ENCODE data around the gene PARP14.
"Not testable (repeated sequence)": the region's sequence is repeated elsewhere in the genome, so short reads cannot be mapped to it uniquely, and the experiment has no call there.

The PARP14 gene

DNA sequence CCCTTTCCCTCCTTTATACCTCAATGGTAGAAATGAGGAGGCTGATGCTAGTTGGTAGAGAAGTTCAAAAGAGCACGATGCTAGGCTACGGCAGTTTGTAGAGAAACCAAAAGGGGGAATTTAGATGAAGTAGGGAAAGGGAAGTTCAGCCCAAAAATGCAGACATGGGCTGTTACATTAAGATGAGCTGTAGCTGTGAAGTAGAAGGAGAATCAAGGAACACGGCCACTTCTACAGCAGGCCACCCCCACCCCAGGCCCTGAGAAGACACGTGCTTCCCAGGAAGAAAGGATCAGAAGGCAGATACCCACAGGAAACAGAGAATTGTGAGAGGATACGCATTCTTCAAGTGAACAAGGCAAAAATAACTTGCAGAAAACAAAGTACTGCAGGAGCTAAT lies 2.1 kb upstream of the PARP14 start:
- no peak for DNase-seq

DNA sequence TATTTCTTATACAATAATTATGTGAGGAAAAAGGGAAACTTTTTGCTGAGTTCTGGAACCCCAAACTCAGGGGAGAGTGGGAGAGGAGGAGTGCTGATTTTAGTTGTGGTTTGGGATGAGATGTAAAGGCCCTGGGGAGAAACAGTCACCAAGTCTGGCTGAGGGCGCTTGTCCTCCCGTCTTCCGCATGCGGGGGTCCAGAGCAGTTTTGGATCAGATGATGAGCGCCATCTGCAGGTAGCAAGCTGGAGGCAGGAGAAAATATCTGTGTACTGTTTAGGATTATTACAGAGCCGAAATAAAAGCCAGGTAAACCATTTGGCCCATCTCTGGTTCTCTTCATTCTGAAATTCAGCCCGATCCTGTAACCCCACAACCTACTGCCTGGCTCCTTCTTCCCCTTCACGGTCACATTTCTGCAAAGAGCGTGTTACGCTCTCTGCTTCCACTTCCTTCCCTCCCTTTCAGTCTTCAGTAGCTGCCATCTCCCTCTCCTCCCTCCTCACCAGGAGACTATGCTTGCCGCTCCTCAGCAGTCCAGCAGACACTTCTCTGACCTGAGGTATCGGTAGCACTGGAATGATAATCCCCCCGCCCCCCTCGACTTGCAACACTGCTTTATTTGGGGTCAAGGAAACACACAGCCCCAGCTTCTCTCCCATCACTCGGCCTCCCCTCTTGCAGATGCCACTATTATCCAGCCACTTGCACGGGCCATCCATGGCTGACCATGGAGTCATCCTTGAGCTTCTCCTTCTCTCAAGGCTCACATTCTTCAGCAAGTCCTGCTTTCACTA lies 1.4 kb upstream of the PARP14 start:
- DNase-seq, result peak; percentile 44

DNA sequence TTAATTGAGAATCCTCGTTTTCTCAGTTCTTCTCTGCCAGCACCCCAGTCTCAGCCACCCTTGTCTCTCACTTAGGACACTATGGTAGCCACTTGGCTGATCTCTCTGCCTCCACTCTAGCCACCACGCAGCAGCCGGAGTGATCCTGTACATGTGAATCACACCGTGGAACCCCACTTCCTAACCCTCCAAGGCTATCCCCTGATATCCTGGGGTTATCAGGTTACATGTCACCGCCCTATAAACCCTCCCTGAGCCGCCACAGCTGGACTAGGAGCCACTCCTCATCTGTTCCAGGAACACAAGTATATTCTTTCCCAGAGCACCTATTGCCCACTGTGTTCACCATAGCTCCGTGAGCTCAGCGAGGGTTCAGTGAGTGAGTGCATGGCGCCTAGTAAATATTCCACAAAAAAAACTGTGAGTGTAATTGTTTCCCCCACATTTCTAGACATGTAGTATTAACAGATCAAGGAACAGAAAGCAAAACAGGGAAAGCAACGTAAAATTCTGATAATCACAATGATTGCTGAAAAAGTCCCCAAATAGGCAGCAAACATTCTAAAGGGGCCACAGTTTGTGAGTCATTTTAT lies 661 bp upstream of the PARP14 start:
- no peak for DNase-seq

DNA sequence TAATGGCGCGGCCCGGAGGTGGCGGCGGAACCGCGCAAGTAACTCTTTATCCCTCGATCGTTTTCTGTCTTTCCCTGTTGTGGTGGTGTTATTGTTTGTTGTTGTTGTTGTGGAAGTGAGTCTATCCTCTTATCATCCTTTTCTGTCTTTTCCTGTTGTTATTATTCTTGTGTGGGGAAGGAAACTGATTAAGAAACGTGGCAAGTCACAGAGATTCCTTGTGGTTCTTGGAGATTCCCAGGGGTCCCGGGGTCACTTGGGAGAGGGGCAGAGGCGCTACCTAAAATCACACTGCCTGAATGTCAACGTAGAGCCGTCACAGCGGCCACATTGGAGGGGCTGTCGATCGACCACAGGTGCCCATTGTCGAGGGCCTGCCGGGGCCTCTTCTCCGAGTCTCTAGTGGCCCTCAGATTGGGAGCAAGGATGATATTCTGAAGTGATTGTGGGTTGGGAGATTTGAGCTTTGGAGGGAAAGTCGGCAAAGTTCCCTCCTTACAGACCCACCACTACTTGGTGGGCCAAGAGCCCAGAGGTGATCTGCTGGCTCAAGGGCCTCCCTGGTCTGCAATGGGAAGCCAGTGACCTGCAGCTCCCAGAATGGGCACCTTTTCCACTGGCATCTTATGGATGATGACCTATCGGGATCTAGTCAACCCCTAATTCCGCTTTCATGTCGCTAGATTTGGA lies 790 bp downstream of the PARP14 start:
- DNase-seq, result no peak

DNA sequence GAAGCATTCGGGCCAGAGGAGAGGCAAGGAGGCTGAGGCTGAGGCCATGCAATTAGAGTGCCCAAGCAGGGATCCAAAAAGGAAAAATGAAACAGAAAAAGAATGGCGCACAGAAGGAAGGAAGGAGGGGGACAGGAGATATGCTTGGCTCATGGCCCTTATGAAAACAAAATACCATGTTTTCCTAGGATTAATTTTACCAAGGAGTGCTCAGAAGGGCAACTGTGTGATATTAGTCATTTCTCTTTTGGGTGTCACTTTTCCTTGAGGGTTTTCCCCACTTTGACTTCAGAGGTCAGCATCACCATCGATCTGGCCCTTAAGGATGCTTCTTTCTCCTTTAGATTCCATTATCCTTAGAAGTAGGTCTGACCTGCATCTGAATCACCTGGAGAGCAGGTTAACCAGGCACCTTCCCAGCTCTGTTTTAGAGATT lies 1.4 kb downstream of the PARP14 start:
- DNase-seq, result no peak

DNA sequence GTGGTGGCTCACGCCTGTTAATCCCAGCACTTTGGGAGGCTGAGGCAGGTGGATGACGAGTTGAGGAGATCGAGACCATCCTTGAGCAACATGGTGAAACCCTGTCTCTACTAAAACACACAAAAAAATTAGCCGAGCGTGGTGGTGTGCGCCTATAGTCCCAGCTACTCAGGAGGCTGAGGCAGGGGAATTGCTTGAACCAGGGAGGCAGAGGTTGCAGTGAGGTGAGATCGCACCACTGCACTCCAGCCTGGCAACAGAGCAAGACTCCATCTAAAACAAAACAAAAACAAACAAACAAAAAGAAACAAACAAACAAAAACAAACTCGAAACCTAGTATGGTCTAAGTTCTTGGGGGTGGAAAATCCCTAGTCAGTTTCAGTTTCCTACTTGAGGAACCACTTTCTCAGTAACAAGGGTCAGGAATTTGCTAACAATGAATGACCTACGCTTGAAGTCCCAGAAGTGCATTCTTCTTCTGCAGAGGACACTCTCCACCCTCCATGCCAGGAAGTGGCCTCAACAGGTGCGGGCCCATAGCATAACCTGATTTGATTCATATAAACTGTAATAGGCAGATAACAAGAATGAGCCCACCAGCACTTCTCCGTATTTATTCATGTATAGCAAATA lies 2.3 kb downstream of the PARP14 start:
- not testable (repeated sequence) for DNase-seq

DNA sequence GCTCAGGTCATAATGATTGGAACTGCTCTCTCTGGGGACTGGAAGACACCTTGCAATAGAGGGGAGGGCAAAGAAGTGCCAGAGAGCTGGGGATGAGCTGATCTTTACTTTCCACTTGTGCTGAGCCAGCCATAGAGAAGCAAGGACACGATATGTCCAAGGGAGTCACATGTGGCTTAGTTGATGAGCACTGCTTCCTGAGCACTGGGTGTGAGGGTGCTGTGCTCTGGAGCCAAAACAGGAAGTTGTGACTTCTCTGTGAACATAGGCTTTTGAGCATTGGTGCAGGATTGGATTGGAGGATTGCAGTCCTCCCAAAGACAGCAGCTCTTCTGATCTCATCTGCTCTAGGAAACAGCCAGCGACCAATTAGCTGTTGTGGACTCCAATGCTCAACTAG lies 6.7 kb downstream of the PARP14 start:
- no peak for DNase-seq

DNA sequence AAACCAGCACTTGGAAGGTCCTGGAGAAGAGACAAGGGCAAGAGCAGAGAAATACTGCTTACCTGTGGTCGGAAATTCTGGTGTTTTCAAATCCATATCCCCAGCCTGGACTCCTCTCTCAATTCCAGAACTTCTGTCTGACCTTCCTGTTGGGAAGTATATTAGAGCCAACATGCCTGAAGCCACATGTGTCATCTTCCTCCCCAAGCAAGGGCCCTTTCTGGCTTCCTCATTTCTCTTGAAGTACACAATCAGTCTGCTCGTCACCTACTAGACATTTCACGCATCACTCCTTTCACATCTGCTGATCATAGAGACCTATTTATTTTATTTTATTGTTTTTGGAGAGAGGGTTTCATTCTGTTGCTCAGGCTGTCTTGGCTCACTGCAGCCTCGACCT lies 8.4 kb downstream of the PARP14 start:
- no peak for DNase-seq

DNA sequence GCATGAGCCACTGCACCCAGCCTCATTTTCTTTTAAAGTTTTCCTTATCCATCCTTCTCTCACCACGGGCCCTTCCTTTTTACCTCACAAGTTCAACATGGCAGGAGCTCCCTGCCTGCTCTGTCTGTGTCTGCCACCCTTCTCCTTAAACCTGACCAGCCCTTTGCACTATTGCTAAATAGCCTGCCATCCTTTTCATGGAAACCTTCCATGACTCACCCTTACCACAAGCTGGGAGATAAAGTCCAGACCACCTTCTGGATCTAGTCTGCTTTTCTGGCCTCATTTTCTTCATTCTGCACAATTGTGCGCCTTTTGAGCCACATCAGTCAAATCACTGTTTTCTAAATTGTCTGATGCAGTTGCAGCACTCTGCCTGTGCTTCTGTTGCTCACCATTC lies 8.9 kb downstream of the PARP14 start:
- no peak for DNase-seq

DNA sequence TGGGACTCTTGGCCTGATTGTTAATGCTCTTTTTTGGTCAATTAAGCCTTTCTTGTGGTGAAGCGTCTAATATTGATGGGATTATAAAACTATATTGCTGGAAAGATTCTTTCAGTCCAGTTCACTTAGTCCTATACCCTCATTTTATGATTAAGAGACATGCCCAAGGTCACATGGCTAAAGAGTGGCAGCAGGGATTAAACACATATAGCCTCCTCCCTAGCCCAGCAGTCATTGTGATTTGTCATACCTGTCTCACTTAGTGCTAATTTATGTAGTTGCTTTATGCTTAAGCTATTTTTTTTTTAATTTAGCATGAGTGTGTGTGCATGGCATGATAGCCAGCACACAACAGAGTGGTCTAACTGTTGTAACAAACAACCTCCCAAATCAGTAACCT lies 9.5 kb downstream of the PARP14 start:
- no peak for DNase-seq

DNA sequence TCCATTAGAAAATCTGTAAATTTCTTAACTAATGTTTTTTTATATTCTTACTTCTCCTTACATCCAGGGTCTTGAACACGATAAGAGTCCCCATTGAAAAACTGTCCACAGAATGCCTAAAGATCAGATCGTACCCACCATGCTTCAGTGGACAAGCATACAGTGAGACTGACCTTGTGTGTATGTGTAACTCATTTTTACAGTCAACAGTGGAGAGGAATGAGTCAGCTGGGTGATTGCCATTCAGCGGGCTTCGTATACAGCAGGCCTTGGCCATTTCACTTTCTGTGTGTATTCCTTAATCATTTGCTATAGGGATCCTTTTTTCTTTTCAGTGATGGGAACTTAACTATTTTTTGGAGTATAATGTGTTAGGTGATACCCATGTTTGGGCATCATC lies 10.6 kb downstream of the PARP14 start:
- no peak for DNase-seq

DNA sequence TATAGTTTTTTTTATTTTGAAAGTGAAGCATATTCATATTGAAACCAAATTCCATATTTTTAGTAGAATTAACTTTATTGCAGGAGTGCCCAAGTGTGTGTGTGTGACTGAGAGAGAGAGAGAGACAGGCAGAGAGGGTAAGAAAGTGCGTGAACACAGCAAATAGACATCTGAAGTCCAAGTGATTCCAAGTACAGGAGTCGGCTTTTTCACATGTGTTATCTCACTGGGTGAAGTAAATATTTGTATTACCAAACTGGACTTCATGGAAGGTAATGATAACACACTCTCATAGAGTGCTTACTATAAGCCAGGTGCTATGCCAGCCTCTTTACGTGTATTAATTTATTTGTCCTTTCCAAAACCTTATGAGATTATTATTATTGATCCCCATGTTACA lies 12.0 kb downstream of the PARP14 start:
- DNase-seq, result no peak

DNA sequence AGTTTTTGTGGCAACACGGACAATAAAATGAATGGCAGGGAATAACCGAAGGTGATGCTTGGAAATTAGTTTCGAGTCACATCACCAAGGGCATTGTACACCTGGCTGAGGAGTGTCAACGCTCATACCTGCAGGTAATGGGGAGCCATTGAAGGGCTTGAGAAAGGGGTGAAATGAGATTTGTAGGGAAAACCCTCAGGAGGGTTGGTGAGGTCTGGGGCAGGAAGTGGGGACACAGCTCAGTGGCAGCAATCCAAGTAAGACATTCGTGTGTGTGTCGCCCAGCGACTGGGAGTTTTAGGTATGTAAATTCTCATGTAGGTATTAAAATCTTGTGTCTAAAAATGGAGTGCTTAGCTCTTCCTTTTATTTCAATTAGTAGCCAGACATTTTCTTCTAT lies 14.3 kb downstream of the PARP14 start:
- no peak for DNase-seq

DNA sequence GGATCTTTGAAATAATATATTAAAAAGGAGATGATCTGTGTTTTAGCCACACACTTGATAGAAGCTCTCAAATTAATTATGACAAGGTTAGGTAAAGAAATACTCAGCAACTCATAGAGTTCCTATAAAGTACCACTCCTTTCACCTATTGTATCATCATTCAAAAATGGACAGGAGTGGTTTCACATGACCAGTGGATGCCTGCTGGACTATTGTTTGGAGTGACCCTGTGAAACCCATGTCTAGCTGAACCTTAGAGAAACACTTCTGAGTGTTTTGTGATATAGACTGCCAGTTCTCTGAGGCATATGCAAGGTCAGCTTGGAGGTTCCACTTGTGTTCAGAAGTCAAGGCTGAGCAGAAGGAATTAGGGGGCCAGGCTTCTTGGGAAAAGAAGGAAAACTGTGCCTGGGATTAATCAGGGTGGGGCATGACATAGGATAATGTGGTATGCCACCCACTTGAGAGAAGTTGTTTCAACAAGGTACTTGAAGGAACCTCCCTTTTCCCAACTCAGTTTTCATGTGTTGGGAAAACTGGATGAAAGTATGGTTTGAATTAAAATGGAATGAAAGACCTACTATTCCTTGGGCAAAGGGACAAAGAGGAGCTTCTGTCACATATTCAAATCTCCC lies 15.4 kb downstream of the PARP14 start:
- no peak for DNase-seq

DNA sequence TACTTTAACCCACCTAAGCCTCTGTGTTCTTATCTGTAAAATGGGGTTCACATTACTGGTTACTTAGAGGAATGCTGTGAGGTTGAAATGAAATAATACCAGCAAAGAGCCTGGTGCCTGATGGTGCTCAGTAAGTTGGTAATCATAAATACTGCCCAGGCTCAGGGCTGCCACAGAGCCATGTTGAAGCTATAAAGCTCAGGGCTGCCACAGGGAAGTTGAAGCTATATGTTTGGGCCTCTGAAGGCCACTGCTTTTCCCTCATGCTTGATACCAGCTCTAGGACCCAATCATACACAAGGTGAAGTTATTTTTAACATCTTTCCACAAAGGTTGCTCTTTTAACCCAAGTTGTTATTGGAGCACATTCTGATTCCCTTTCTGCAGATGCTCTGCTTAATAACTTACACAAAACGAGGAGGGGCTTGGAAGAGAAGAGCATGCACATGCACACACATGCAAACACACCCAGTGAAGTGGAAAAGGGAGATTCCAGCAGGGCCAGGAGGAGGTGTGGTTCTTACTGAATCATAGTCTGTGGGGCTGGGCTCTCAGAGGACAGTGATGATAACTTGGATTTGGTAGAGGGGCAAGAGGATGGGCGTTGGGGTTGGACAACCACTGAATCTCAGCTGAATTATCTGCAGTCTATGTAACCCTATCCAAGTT lies 17.4 kb downstream of the PARP14 start:
- no peak for DNase-seq

DNA sequence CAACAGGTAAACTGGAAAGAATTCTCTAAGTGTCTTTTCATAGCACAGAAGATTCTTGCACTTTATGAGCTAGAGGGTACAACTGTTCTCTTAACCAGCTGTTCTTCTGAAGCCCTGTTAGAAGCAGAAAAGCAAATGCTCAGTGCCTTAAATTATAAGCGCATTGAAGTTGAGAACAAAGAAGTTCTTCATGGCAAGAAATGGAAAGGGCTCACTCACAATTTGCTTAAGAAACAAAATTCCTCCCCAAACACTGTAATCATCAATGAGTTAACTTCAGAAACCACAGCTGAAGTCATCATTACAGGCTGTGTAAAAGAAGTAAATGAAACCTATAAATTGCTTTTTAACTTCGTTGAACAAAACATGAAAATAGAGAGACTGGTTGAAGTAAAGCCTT lies 19.6 kb downstream of the PARP14 start:
- no peak for DNase-seq

DNA sequence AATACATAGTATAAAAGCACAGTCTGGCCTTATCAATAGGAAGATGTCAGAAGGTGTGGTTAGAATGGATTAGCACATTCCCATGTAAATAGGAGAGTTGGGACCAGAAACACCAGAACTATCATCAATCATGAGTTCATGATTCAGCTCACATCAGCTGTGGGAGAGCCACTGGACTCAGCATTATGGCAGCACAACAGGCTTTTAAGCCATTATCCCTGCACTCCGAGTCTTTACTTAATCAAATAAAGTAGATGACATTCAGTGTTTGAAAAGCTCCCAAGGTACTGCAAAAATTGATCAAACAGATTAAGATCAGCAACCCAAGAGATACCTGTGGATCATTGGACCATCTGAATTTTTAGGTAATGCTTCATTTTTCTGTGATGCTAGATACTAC lies 24.7 kb downstream of the PARP14 start:
- no peak for DNase-seq

DNA sequence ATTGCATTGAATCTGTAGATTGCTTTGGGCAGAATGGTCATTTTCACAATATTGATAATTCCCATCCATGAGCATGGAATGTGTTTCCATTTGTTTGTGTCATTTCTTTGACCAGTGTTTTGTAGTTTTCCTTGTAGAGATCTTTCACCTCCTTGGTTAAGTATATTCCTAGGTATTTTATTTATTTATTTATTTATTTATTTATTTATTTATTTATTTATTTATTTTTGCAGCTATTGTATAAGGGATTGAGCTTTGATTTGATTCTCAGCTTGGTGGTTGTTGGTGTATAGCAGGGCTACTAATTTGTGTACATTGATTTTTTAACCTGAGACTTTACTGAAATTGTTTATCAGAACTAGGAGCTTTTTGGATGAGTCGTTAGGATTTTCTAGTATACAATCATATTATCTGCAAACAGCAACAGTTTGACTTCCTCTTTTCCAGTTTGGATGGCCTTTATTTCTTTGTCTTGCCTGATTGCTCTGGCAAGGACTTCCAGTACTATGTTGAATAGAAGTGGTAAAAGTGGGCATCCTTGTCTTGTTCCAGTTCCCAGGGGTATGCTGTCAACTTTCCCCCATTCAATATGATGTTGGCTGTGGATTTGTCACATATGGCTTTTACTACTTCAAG lies 30.1 kb downstream of the PARP14 start:
- DNase-seq, result not testable (repeated sequence)

DNA sequence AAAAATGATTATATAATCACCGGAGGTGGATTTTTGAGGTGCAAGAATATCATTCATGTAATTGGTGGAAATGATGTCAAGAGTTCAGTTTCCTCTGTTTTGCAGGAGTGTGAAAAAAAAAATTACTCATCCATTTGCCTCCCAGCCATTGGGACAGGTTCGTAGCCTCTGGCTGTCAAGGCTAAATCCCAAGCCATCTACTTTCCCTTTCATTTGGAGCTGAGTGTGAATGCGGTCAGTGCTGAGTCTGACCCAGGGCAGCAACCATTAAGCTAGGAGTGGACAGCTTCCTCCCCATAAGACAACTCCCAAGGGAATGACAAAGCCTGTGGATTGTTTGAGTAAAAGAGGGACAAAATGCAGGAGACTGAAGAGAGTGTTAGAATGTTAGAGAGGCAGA lies 33.6 kb downstream of the PARP14 start:
- DNase-seq, result no peak

DNA sequence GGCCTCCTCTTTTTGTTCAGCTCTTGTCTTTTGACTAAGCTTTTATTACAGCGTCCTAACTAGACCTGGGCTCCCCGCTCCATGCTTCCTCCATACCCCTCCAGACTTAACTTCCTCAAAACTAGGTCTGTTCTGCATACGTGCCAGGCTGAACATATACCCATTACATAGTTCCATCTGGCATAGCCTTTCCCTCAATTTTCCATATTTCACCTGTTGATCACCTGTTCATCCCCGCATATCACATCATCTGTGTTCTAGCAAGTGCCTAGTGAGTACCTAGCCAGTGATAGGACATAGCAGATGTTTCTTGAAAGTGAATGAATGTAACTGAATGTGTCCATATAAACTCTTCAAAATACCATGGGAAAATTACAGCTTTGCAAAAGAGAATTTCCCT lies 36.0 kb downstream of the PARP14 start:
- DNase-seq, result no peak

DNA sequence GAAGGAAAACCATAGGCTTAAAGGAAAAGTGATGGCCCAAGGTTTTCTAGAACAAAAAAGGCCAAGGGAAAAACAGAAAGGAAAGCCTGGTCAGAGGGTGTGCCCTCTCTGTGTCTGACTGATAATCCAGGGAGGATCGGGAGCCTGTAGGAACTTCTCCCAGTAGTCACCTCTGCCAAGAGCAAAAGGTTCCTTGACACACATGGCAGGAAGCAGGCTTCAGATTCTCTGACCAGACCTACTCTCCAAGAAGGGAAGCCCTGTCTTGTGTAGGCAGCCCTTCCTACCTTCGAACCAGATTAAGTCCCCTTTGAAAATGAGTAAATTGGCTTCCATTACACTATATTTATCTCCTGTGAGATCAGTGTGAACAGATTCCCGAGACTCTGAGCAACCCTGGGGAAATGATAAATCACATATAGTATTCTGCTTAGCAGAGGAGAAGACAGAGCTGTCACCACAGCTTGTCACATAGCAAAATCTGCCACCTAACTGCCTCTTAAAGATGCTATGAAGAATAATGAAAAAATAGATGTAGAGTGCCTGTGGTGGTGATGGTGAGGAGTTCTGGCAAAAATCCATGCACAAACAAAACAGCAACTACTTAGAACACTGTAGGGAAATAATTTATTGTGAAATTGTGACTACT lies 38.8 kb downstream of the PARP14 start:
- DNase-seq, result no peak

DNA sequence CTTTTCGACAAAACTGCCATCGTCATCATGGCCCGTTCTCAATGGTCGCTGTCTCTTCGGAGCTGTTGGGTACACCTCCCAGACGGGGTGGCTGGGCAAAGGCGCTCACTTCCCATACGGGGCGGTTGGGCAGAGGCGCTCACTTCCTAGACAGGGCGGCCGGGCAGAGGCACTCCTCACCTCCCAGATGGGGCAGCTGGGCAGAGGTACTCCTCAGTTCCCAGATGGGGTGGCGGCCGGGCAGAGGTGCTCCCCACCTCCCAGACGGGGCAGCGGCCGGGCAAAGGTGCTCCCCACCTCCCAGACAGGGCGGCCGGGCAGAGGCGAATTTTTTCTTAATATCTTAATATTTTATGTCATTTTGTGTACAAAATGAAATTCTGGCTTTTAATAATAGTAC lies 44.5 kb downstream of the PARP14 start:
- no peak for DNase-seq

Data from NCI-H1436 treated with DMSO at 0.1 percent for 48 hours (cell line).